ENCODE results near the gene THNSL1.

GRCh38 chr10:25046641-25047040, 30.2 kb downstream of the THNSL1 start:
- no peak for TF ChIP-seq POLR2A (IDR thresholded peaks at IDR 0.05; ENCODE audit: extremely low read depth, insufficient read length)
- no peak for TF ChIP-seq CTCF (IDR thresholded peaks at IDR 0.05; ENCODE audit: low read depth, low read length)
- no peak for TF ChIP-seq MAX (IDR thresholded peaks at IDR 0.05; ENCODE audit: low read depth, low read length)
- no peak for TF ChIP-seq MYC (IDR thresholded peaks at IDR 0.05; ENCODE audit: low read depth, low read length)
